GM21786 (cell line): ENCODE data around the gene NCBP2.
A peak's percentile ranks its signal among the peaks of the same experiment; 100 is the strongest.
"Not testable (repeated sequence)": the region's sequence is repeated elsewhere in the genome, so short reads cannot be mapped to it uniquely, and the experiment has no call there.

Experiments used
- ATAC-seq: cut with Tn5 transposase; IDR thresholded peaks from one replicate; pipeline ENCODE4 v1.9.1; 2021; ENCODE audit not compliant: unreplicated experiment

NCBP2 gene

DNA sequence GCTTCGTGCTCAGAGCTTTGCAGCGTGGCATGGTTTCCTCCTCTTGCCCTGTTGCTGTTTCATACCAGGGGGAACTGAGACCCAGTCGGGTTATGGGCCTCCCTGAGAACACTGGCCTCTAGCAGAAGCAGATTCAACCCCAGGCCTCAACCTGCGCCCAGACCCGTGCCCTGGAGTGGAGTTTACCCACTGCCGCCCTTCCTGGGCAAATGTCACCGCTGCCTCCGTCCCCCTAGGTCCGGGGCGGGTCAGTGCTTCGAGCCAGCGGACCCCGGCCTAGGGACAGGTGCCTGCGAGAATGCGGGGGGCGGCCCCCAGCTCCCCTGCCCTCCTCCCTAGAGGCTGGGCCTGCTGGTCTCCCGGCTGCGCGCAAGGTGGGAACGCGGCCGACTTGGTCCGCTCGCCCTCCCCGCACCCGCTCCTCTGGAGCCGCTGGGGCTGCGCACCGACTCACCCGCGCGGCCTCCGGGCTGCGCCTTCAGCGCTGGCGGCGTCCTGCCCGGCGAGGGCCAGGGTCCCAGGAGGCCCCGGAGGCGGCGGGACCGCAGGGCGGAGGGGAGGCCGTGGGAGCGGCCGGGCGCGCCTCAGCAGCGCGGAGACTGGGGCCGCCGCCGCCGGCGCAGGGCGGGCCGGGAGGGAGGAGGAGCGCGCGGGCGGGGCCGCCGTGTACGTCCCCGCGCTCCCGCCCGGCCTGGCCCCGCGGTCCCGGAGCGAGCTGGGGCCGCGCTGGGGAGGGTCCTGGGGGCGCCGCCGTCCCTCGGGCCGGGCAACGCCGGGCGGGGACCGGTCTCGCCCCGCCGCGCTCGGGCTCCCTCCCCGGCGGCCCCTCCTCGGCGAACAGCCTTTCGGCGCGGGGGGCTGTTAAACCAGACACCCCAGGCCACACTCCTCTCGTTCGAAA, 26.2 kb upstream of the NCBP2 start, which contains the start of gene PIGZ:
TSS of gene PIGZ (minus strand) at position 601 of the 901 bp plus-strand sequence. CDS start 16,802 bp downstream, outside the sequence.
- peak; percentile 61 for ATAC-seq

DNA sequence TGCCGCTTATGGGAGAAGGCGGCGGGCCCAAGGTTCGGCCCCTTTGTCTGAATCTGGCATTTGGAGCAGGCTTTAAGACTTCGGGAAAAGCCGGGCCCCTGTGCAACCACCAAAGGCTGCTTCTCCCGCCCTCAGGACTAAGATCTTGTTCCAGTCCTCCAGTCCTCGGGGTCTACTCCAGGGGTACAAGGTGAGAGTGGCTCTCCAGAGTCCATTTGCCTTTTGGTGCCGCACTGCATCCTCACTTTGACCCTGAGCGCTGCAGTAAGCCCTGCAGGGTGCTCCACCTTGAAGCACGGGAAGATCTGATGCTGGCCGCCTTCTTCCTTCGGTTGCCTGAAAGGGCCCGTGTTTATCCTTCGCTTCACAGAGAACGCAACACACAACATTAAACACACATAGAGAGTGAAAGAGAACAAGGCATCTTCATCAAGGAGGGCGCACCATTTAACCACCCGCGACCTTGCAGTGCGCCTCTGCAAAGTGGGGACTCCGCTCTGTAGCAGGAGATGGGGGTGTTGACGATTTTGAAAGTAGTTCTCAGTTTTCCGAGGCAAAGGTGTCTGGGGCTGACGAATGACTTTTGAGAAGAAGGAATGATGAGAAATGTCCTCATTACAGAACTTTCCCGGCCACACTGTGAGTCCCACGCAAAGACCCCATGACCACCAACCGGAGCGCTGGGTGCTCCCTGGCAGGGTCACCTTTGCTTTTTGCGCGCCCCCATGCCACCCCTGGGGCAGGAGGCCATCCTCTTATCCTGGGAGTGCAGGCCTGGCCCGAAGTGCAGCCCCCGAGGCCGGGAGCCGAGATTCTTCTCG, 25.3 kb upstream of the NCBP2 start:
- ATAC-seq, result no peak

DNA sequence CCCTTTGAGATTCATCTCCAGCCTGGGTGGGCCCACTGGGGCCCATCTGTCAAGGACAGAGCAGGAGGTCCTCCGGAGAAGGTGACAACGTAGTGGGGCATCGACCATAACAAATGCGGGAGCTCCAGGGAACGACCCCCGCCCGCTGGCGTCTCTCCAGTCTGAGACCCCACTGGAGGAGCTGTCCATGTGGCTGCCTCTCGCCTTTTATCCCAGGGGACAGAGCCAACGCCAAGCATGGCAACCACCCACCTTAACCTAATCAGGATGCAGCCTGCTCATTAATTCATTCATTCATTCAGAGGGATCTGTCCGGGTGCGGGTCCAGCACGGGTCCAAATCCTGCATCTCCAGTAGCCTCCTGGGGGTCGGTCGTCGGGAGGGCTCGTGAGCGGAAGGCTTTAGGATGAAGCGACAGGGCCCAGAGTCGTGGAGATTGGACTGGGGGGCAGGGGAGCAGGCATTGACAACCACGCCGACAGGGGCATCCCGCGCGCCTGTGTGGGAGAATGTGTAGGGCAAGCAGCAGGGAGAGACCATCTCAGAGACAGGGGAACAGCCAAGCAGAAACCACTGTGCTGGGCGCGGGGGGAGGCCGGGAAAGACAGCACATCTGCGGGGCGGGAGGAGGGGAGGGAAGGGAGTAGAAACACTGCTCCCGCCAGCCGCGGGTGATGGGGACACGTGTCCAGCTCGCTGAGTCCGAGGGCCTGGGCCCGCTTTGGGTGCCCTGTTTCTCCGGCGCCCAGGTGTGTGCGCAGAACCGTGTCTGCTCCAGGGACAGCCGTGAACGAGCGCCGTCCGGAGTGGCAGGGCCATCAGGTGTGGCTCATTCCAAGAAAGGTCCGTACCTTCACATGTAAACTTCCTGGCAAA, 24.4 kb upstream of the NCBP2 start:
- no peak for ATAC-seq

DNA sequence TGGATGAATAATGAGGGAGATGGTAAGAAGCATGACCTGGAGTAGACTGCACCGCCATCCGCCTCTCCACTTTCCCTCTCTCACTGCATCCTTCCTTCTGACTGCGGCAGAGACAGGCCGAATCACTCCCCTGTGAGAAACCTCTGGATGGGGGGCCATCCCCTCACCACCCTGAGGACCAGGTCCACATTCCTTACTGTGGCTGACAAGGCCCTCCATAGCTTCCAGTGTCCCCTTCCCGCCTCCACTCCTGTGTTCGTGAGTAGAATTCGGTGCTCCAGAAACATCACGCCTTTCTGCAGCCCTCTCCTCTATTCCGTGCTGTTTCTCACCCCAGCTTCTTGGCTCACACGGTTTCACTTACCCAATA, 23.5 kb upstream of the NCBP2 start:
- no peak for ATAC-seq

DNA sequence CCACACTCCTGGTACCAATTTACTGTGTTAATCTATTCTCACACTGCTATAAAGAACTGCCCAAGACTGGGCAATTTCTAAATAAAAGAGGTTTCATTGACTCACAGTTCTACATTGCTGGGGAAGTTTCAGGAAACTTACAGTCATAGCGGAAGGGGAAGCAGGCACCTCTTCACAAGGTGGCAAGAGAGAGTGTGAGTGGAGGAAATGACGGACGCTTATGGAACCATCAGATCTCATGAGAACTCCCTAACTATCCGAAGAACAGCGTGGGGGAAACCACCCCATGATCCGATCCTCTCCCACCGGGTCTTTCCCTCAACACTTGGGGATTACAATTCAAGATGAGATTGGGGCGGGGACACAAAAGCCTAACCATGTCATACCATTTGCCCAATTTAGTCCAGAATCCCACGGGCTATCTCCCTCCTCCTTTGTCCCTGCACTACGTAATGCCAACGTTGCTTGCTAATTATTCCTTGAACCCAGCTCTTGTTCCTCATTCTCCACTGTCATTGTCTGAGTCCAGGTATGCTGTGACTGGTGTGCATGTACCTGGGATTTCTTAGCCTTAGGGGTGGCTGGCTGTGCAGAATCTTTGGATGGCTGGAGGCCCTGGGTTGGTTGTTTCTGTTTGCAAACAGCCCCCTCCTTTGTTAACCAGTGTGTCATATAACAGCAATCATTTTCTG, 22.9 kb upstream of the NCBP2 start:
- ATAC-seq, result no peak

DNA sequence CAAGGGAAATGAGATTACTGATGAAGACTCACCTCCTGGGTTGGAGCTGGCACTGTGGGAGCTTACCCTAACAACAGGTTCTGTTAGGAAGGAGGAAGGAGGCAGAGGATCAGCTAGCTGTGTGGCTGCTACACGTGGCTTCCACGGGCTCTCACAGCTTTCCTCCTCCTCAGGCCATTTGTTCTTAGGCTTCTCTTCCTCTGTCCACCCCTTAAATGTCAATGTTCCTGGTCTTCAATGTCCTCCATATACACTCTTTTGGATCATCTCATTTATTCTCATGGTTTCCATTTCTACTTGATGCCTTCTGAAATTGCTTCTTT, 21.3 kb upstream of the NCBP2 start:
- ATAC-seq, result no peak

DNA sequence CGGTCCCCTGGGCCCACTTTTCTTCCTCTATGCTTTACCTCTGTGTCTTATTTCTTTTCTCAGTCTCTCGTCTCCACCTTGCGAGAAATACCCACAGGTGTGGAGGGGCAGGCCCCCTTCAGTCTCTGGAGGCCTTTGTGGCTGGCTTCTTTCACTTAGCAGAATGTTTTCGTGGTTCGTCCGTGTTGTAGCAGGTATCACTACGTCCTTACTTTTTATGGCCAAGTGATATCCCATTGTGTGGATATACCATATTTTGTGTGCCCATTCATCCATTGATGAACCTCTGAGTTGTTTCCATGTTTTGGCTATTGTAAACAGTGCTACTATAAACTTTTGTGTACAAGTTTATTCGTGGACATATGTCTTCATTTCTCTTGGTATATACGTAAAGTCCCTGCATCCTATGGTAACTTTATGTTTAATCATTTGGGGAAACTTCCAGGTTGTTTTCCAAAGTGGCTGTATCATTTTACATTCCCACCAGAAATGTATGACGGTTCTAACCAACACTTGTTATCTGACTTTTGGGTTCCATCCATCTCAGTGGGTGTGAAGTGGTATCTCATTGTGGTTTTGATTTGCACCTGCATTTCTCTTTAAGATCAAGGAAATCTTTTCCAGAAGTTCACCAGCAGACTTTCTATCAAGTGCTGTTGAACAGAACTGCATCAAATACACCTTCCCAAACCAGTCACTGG, 20.8 kb upstream of the NCBP2 start:
- ATAC-seq, result no peak

DNA sequence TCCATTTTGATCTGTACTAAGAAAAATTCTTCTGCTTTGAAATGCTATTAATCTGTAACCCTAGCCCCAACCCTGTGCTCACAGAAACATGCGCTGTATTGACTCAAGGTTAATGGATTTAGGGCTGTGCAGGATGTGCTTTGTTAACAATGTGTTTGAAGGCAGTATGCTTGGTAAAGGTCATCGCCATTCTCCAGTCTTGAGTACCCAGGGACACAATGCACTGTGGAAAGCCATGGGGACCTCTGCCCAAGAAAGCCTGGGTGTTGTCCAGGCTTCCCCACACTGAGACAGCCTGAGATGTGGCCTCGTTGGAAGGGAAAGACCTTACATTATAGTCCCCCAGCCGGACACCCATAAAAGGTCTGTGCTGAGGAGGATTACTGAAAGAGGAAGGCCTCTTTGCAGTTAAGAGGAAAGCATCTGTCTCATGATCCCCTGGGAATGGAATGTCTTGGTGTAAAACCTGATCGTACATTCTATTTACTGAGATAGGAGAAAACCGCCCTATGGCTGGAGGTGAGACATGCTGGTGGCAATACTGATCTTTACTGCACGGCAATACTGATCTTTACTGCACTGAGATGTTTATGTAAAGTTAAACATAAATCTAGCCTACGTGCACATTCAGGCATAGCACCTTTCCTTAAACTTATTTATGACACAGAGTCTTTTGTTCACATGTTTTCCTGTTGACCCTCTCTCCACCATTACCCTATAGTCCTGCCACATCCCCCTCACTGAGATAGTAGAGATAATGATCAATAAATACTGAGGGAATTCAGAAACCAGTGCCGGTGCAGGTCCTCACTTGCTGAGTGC, 20.0 kb upstream of the NCBP2 start:
- ATAC-seq, result no peak

DNA sequence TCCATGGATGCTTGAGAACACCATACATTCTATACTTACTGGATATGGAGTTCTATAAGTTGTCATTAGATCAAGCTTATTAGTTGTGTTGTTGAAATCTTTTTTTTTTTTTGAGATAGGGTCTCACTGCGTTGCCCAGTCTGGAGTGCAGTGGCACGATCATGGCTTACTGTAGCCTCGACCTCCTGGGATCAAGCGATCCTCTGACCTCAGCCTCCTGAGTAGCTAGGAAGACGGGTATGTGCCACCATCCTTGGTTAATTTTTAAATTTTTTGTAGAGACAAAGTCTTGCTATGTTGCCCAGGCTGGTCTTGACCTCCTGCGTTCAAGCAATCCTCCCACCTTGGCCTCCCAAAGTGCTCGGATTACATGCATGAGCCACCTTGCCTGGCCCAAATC, 12.5 kb upstream of the NCBP2 start:
- ATAC-seq, result no peak

DNA sequence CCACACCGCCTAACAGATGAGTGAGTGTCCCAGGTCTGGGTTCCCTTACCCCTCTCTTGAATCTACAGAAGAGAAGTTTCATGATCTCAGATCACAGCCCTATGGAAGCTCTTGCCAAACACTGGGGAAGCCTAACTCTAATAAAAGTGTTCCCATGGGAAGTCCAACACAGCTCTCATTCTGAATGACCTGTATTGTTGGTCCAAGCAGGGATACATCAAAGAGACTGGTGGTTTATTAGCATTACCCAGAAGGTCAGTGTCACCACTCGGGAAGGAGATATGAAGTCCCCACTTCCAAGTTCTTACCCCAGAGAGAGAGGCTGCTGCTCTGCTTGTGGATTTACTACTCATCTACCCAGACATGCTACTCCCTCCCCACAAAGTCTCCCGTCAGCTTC, 9.0 kb upstream of the NCBP2 start:
- ATAC-seq, result no peak

DNA sequence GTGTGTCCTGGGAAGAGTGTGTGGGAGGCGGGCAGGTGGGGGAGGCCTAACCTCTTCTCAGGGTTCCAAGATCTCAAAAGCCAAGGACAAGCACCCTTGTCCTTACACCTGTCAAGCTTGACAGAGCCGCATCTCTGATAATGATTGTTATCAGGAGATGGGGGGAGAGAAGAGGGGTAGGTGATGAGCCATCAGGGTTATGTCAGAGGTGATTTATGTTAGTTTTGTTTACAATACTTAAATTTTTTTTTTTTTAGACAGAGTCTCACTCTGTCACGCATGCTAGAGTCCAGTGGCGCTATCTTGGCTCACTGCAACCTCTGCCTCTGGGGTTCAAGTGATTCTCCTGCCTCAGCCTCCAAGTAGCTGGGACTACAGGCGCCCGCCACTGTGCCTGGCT, 7.4 kb upstream of the NCBP2 start:
- no peak for ATAC-seq

DNA sequence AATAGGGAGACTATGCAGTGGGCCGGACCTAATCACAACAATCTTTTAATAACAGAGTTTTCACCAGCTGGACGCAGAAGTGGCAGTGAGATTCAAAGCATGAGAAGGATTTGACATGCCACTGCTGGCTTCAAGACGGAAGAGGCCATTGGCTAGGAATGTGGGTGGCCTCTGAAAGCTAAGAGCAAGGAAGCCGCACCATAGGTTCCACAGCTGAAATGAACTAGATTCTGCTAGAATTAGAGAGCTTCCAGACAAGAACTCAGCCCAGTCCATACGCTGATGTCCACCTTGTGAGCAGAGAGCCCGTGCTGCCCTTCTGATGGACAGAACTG, 6.9 kb upstream of the NCBP2 start:
- no peak for ATAC-seq

DNA sequence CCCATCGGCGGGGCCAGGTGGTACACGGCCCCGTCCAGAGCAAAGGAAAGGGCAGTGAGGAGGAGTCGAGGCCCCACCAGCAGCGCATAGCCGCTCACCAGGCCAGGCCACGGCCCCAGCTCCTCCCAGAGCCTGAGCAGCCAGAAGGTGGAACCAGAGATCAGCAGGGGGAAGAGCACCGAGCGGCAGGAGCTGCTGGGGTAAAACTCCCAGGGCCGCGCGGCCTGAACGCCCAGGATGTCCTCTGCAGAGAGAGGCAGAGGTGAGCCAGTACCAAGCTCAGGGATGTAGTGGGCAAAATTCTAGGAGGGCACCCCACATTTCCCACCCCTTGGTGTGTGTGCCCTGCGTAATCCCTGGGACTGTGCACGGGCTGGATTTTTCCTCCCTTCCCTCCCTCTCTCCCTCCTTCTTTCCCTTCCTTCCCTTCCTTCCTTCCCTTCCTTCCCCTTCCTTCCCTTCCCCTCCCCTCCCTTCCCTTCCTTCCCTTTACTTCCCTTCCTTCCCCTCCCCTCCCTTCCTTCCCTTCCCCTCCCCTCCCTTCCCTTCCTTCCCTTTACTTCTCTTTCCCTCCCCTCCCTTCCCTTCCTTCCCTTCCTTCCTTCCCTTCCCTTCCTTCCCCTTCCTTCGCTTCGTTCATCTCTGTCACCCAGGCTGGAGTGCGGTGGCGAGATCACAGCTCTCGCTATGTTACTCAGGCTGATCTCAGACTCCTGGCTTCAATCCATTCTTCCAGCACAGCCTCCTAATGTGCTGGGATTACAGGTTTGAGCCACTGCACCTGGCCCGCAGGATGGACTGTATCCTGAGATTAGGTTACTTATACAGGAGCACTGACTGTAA, 6.3 kb upstream of the NCBP2 start:
- no peak for ATAC-seq

DNA sequence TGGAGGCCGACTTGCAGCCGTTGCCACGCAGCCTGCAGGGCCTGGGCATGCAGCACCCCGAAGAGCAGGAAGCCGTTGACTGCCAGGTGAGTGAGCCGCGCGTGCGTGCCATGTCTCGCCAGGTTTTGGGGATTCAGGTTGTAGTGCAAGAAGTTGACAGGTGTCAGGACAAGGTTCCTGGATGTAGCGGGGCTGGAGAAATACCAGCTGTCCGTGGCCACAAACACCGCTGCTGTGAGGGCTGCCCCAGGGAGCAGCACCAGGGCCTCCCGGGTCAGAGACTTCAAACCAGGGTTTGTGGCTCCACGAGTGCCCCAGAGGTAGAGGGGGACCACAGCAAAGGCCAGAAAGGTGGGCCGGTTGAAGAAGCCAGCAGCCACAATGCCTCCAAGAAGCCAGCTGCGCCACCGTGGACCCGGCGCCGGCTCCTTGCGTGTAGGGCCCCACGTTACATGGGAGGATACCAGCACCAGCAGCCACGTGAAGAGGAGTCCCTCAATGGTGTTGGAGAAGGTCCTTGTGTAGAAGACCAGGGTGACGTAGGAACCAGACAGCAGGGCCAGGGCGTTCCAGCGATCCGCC, 5.6 kb upstream of the NCBP2 start:
- ATAC-seq, result no peak

DNA sequence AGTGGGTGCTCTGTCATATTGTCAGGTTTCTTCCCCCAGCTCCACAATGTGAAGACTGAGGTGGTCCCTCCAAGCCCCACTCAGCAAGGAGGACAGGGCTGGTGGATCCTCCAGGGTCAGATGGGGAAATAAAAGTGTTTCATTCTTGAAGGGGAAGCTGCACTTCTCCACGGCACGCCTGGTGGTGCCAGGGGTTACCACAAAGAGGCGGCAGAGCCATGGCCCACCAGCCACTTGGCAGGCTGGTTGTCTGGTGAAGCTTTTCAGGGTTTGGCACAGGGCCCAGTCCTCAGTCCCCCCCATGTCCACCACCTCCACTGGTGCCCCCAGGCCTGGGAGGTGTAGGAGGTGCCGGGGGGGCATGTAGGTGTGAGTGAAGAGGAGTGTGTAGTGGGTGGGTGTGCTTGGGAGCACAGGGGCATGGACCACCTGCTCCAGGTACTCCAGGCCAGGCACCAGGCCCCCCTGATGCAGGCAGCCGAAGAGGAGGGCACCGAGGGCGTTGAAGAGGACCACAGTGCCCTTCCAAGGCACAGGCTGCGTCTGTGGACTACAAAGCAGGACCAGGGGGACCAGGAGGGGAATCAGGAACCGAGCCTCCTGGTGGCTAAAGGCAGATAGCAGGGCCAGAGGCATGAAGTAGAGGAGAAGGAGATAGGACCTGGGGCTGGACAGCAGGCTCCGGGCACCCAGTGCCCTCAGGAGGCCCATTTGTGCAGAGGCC, 5.0 kb upstream of the NCBP2 start:
- ATAC-seq, result no peak

DNA sequence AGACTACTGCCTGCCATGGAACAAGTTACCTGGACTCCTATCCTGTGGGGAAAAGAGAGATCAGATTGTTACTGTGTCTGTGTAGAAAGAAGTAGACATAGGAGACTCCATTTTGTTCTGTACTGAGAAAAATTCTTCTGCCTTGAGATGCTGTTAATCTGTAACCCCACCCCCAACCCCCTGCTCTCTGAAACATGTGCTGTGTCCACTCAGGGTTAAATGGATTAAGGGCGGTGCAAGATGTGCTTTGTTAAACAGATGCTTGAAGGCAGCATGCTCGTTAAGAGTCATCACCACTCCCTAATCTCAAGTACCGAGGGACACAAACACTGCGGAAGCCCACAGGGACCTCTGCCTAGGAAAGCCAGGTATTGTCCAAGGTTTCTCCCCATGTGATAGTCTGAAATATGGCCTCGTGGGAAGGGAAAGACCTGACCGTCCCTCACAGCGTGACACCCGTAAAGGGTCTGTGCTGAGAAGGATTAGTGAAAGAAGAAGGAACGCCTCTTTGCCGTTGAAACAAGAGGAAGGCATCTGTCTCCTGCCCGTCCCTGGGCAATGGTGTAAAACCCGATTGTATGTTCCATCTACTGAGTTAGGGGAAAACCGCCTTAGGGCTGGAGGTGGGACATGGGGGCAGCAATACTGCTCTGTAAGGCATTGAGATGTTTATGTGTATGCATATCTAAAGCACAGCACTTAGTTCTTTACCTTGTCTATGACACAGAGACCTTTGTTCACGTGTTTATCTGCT, 1.9 kb upstream of the NCBP2 start:
- not testable (repeated sequence) for ATAC-seq

DNA sequence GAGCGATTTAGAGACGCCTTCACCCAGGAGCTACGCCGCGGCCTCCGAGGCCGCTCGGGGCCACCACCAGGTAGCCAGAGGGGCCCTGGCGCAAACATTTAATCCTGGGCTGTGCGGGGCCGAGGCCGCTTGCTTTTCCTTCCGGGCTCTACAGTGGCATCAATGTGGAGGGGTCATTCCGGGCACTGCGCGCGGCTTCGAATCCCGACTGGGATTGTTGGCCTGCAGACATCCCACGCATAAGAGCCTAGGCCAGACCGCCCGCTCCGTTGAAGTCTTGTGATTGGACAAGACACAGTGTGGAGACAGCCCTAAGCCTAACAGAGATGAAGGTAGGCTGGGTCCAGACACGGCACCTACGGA, 568 bp upstream of the NCBP2 start:
- no peak for ATAC-seq
